Fibroblast of lung (primary cell): ENCODE data around the gene ANK2.

ENCODE experiments used
- EZH2 ChIP-seq: IDR thresholded peaks from 2 replicates; pipeline ENCODE4 v1.5.1; 2012; ENCODE audit warnings: low read length, control low read depth, mild to moderate bottlenecking; ENCODE audit errors: missing control alignments
- TF ChIP-seq, protein P1 (sequence below), 2 donors: IDR thresholded peaks in 1 of 2; conservative IDR thresholded peaks in 1 of 2; 1 replicate in 1 of 2; 2 replicates in 1 of 2; pipeline ENCODE4 v1.5.1; 2011 to 2012; ENCODE audit warnings: low read length in 2 of 2, control low read depth in 1 of 2, inconsistent platforms in 1 of 2, low read depth in 1 of 2, mild to moderate bottlenecking in 1 of 2

DNA sequence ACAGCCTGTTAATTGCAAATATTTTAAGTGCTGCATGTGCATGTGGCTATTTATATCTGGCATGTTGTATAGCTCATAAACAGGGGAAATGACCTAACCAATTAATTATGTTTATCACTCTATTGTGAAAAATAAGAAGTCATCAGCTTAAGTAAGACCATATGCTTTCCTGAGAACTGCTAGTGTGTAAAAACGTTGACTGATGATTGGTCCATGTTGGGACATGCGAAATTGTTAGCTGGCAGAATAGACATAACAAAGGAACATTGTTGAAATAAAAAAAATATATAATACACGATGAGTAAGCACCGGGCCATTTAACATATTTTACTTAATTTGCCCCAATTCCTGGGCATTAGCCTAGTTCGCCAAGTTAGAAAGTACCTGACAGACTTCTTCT is 207.5 kb downstream of the ANK2 start:
- TF ChIP-seq, protein P1, sequence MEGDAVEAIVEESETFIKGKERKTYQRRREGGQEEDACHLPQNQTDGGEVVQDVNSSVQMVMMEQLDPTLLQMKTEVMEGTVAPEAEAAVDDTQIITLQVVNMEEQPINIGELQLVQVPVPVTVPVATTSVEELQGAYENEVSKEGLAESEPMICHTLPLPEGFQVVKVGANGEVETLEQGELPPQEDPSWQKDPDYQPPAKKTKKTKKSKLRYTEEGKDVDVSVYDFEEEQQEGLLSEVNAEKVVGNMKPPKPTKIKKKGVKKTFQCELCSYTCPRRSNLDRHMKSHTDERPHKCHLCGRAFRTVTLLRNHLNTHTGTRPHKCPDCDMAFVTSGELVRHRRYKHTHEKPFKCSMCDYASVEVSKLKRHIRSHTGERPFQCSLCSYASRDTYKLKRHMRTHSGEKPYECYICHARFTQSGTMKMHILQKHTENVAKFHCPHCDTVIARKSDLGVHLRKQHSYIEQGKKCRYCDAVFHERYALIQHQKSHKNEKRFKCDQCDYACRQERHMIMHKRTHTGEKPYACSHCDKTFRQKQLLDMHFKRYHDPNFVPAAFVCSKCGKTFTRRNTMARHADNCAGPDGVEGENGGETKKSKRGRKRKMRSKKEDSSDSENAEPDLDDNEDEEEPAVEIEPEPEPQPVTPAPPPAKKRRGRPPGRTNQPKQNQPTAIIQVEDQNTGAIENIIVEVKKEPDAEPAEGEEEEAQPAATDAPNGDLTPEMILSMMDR (conservative IDR thresholded peaks at IDR 0.05 in 1 of 2, IDR thresholded peaks at IDR 0.05 in 1 of 2; ENCODE audit: low read depth in 1 of 2, low read length in 2 of 2) = no peak
- TF ChIP-seq EZH2 = no peak
